NCI-H82 treated with DMSO at 0.1 percent for 48 hours (cell line): ENCODE data around the gene ROBO1.

Source experiments
- DNase-seq: peaks from one replicate; lab custom pipeline; 2025; ENCODE audit not compliant: unreplicated experiment; lab: John Stamatoyannopoulos, UW

Gene ROBO1

DNA sequence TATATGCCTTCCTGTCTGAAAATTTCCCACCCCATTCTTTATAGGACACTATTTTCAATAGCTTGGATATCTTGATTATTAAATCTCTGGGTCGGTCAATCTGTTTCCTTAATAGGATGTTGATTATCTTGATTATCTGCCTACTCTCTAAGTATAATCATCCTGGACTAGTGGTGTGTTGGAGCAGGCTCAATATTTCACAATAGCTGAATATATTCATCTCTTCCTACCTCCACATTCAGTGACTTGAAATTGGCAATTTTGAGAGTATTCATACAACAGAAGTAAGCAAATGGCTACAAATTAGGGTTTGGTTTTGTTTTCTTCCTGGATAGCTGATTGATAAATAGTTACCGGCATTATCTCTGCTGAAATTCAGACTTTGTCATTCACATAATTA lies 1162.6 kb downstream of the ROBO1 start:
- DNase-seq, result no peak

DNA sequence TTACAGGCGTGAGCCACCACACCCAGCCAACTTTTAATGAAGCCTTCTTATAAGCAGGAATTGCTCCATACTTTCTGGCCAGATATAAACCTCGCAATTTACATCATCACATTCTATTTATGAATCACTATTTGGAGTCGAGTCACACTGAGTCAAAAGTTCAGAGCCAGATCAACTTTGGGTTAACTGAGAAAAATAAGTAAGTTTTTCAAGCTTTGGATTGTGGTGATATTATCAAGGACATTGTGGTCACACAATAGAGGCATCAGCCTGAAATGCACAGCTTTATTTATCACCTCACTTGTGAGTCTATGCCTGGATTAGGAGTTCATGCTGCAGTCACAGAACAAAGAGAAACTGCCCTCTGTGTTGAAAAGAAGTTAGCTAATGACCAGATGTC lies 1163.5 kb downstream of the ROBO1 start:
- no peak for DNase-seq

DNA sequence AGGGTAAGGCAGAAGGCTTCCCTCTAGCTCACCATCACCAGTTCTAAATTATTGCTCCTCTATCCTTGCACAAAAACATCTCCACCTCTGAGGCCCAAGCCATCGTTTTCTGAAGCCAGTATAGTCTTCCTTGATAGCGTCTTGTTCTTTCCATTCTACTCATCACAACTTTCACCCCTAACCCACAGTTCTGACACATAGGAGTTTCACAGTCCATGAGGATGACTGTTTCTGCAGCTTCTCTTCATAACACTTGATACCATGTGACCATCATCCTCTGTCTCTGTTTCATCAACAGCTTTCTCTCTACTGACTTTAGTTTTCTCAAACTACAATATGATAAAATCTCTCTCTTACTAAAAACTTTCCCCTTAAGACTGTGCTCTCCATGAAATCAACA lies 1166.5 kb downstream of the ROBO1 start:
- no peak for DNase-seq

DNA sequence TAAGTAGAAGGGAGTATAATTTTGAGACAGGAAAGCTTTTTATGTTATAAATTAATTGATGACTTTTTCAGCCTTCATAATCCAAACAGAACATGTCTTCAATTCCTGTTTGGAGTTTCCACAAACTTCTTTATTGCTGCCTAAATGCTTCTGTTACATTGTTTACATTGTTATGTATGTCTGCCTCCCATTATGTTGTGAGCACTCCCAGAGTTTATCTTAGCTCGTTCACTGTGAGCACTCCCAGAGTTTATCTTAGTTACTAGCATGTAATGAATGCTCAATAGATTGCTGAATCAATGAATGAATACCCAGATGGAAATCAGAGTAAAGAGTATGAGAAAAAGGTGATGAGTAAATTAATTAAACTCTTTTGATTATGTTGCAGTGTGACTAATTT lies 1178.0 kb downstream of the ROBO1 start:
- no peak for DNase-seq

DNA sequence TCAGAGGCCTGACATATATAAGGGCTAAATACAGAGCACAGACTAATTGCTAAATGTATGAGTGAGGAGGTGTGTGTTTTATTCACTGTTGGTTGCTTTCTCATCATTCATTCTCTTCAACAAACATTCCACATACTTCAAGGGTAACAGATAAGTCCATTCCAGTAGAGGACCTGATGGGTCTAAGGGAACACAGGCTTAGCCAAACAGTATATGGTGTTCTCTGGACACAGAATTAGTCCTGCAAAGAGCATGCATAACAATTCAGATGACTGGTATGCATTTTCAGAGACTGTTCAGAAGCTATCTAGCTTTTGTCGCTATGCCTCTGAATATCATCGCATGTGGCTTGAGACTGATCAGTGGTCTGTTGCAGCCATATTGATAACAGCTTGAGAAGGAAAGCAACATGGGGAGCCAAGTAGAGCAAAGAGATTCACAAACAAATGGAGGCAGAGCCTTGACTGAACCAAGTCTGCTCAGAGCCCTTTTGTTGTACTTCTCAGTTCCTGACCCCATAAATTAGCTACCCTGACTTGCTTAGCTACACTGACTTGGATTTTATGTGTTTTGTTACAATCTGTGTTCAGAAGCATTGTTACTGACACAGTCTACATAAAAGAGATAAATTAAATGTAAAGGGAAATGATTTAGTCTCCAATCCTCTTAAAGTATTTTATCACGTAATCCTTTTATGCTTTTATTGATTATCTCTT lies 1178.7 kb downstream of the ROBO1 start:
- DNase-seq, result no peak

DNA sequence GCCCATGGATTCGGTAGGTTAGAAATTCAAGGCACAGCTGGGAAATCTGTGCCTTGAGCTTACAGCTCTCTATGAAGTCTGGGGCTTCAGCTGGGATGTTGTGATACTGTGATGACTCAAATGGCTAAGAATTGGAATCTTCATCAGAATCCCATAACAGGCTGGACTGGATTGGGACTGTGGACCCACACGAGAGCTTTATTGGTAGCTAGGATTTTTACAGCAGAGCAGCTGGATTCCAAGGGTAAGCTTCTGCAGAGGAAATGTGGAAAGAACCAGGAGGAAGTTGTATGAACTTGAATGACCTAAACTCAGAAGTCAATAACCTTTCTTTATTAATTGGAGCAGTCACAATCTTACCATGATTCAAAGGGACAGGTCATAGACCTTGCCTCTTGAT lies 1187.1 kb downstream of the ROBO1 start:
- no peak for DNase-seq

DNA sequence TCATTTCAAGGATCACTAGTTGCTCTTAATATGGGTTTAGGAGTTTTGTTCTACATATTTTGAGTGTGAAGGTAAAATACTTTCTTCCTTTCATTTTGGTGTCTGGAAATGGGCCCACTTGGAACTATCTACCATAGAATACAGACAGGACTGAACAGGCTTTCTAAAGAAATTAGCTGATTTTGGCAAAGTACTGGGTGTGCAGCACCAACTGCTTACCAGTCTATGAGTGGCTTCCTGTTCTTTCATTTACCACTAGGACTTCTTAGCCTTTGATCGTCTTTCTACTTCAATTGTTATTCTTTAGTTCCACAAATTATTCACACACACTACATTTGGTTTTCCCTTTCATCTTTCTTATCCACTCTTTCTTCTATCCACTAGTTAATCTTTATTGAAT lies 1196.3 kb downstream of the ROBO1 start:
- no peak for DNase-seq

DNA sequence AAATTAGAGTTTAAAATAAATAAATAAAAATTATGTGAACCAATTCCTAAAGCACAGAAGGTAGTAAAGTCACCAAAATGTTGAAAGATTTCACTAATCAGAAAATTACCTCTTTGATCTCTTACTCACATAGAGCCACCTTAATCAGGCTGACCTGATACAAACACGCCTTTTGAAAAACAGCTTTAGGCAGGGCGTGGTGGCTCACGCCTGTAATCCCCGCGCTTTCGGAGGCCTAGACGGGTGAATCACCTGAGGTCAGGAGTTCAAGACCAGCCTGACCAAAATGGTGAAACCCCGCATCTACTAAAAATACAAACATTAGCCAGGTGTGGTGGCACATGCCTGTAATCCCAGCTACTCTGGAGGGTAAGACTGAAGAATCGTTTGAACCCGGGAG lies 1197.3 kb downstream of the ROBO1 start:
- DNase-seq, result no peak

DNA sequence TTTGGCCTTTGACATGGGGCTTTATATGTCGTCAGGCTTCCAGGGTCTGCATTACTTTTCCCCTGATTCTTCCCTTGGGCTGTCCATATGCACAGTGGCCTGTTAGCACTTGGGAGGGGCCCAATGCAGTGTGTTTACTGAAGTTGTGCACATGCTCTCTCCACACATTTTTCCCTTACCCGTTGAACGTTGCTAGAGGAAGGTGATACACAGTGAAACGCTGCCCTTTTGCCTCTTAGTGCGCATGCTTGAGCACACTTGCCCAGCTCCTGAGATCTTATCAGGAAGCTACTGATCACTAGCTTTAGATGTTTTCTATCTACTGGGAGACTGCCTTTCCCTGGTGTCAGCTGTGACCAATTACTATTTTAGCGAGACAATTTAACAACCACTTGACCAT lies 1198.0 kb downstream of the ROBO1 start:
- no peak for DNase-seq

DNA sequence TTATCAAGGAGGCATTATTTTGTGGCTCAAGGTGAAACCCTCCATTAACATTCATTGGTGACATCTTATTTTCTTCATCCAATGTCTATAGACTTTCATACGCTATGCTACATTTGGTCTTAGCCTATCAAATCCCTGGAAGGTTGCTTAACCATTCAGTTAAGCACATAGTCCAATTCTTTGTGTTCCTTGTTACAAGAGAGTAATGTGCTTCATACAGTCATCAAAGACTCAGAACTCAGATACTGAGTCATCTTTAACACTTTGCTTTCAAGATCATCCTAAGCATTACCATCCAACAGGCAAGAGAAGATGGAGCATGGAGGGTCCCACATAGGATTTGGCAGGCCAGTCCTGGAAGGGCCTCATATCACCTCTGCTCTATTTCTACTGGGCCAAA lies 1202.1 kb downstream of the ROBO1 start:
- DNase-seq, result no peak

DNA sequence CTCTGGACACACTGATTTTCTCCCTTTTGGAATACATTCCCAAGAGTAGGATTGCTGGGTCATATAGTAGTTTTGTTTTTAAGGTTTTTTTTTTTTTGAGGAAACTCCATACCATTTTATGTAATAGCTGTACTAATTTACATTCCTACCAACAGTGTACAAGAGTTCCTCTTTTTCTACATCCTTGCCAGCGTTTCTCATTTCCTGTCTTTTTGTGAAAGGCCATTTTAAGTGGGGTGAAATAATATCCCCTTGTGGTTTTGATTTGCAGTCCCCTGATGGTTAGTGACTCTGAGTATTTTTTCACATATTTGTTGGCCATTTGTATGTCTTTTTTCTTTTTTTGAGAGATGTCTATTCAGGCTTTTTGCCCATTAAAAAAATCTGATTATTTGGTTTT lies 1205.5 kb downstream of the ROBO1 start:
- DNase-seq, result no peak
